ENCODE results near the gene SP3.

The SP3 gene

DNA sequence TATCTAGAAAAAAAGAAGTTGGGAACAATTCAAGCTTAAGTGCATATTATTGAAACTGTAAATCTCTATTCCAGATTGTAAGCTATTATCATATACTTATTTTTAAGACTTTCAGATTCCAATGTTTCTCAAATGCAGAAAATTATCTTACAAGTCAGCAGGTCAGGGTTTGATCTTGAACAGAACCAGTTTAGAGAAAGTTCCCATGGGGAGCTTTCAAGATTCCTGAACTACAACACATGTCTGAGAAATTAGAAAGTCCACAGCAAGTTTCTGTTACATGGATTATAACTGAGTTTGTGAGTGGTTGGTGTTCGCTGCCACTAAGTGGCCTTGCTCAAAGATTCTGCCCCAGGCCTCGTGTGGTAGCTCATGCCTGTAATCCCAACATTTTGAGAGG is 31.6 kb upstream of the SP3 start:
- DNase-seq (ENCODE audit: low read depth): no peak

DNA sequence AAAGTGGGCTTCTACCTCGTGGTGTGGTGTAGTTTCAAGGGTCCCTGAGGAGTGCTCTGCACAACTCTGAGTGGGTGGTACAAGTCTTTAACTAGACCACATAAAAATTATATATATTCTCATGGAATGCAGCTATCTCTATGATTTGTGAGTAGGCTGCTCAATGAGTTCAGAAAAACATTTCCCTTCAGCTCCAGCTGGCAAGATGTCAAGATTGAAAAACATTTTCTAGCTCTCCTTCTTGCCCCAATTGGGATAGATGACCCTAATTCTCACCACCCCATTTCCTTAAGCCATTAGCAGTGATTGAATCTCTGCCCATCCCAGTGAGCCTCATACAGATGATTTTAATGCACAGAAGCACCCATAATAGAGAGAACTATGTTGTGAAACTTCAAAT is 28.3 kb upstream of the SP3 start:
- no peak for DNase-seq (ENCODE audit: low read depth)

DNA sequence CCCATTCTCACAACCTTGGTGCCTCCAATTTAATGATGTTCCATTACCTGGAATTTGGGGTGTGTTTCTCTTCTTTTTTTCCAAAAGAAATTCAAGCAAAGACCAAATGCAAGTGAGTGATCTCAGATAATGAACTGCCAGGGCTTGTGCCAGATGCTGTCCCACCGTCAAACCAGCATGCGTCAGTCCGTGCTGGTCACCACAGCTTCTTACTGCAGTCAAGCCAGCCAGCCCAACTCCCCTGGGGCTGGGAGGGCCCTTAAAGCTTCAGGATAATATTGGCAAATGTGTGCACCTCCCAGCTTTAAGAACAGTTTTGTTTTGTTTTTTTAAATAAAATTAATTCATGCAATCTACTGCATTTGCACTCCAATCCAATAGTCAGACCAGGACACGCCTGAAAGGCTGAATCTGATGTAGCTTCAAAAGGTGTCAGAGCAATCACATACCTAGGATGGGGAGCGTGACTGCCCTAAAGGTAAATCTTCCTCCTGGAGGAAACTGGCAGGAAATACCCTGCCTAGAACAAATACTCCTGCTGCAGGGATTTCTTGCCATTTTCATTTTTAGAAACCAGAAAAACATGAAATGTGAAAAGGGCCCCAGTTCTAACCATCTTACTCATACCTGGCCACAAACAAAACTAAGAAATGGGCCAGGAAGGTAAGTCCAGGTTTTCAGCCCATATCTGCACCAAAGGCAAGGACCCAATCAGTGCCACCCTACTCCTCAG is 26.8 kb upstream of the SP3 start:
- no peak for DNase-seq (ENCODE audit: low read depth)

DNA sequence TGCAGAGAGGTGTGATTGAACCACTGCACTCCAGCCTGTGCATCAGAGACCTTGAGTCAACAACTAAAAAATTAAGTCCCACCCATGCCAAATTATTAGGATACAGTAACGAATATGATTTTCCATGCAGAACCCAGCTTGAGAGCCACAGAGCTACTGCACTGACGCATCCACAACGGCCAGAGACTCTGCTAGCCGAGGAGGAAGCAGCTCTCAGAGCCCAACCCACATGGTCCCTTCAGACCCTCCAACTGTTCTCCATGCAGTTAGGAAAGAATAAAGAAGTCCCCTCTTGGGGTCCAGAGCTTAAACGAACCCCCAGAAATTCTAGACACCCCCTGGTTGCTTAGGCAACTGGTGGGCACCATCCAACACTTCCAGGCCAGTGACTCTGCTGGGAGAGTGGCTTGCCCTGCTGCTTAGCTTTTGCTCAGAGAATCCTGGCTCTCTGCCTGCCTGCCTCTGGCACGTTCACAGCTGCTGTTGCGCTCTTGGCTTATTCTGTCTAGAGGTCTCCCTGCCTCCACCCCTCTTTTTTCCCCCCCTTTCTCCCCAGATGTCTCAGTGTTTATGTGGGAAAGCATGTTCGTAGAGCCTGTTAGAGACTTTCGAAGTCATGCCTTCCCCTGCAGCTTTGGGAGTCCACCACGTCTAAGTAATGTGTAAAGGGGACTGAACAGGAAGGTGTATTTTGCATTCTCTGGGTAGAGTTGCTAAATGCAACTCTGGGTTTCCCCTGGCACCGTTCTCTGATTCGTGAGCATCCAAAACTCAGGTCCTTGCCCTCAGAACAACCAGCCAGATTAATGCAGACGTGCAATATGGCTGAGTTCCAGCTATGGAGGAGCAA is 26.0 kb upstream of the SP3 start:
- peak; percentile 37 for DNase-seq (ENCODE audit: low read depth)

DNA sequence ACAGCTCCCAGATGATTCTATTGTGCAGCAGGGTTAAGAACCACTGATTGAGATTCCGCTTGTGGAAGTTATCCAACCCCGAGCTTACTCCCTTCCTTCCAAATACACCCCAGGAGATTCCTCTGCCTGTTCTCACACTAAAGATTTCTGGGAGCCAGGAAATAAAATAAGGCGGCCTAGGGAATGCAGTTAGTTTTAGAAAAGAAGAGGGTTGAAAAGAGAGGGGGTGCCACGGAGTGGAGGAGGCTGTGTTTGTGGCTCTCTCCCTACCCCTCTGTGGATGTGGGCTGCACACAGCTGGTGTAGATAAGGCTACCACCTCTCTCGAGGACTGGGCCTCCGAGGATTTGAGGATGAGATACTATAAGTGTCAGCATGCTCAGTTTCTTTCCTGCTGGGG is 25.1 kb upstream of the SP3 start:
- no peak for DNase-seq (ENCODE audit: low read depth)

DNA sequence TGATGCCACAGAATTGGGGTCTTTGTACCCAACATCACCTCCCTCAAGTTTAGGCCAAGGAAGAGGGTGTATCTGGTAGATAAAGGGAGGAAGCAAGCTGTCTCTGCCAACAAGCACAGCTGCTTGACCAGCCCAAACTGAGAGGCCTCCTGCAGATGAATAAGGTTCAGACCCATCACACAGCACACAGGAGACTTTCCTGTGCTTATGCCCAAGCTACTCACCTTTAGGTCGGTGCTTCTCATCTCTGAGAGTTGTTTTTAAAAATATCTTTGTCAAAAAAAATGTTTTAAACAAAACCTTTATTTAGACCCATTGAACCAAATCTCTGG is 24.7 kb upstream of the SP3 start:
- no peak for DNase-seq (ENCODE audit: low read depth)

DNA sequence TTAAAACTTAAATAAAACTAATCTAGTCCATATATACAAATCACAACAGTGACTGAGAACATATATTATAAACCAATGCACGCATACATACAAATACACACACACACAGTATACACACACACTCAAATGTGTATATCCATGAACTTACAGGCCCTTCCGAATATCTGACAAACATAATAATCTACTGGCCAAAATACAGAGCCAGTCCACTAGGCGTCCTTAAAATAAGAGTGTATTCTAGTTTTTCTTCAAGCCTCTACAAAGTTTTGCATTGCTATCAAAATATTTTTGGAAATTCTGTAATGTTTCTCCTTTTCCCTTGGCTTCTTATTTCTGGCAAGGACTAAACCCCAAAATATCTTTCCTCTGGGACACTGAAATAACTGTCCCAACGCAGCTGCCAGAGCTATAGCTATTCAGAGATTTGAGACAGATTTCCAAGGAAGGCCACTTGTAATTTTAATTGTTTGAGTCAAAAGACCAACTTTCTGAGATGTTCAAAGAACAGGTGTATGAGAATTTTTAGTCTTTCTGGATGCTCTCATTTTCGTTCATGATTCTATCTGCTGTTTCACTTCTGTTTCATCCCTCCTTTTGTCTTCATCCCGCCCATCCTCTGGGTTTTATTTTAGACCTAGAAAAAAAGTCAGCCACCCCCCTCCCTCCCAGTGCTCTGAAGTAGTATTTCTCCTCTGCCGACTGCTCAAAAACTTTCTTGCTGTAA is 24.1 kb upstream of the SP3 start:
- no peak for DNase-seq (ENCODE audit: low read depth)

DNA sequence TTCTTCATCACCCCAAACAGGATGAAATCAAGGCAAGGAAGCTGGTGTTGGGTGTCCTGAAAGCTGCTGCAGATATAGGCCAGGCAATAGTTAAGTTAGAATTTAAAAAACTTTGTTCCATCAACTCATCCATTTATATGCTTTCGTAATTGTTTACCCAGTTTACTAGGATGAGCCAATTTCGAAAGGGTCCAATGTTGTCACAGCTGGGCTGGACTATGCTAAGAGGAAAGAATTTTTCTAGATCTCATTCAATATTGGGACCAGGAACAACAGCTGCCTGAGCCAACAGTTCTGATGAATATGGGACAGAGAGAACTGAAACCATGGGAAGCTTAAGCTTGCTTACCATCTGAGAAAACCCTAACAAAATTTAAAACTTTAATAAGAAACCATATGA is 21.6 kb upstream of the SP3 start:
- DNase-seq (ENCODE audit: low read depth): no peak

DNA sequence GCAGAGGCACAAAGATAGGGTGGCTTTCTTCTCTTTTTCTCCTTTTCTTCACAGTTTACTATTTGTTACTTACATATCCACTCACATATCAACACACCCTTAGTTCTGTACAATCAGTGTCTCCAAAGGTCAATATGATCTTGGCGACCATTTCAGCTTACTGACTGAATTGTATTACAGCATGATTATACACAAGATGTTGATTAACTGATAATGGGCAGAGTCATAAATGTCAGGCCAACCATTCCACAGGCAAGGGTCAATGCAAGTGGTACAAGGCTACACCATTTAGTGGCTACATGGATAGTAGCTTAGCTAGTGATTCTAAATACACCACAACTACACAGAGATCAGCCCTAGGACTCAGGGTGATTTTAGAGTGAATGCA is 20.4 kb upstream of the SP3 start:
- no peak for DNase-seq (ENCODE audit: low read depth)

DNA sequence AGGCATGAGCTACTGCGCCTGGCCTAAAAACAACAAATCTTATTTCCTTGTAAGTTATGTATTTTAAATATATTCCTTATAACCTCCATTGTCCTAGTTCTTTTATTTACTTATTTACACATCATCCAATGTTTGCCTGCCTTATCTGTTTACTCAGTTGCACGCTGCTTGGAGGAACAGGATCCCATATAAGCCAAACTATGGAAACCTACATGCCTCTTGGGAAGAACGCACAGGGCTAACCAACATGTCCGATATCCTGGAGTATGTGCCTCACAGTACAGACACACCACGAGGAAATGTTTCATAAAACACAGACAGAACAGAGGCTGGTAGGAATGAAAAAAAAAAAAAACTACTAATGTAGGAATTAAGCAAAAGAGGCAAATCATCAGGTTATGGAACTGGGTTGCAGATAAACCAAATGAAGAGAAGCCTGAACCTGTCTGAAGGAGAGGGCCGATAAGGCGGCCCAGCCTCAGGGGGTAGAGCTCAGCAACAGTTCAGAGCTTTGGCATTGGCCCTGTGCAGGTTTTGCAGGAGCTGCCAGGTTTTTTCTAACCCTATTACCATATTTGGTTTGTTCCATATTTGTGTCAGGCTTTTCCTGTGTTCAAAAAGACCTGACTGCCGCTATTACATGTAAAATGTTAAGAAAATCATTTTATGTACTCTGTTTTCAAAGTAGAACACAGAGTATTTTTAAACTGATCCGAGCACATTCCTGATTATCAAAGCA is 19.9 kb upstream of the SP3 start:
- no peak for DNase-seq (ENCODE audit: low read depth)

DNA sequence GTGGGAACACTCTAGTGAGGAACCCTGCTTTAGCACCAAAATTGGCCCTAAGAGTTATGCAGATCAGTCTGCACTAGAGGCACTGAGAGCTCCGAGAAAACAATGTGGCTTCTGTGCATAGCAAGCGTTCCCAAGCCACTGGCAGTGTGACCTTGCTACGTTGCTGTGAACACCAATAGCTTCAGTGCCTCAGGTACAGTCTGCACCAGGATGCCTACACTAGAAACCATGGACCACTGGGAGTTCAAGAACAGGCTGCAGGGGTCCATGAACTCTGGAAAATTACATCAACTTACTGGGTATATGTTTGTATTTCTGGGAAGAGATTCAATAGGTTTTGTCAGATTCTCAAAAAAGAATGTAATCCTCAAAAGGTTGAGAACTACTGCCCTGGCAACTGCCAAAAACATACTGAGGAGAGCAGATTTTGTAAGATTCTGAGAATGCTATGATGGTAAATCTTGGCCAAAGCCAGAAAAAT is 18.3 kb upstream of the SP3 start:
- DNase-seq (ENCODE audit: low read depth): no peak

DNA sequence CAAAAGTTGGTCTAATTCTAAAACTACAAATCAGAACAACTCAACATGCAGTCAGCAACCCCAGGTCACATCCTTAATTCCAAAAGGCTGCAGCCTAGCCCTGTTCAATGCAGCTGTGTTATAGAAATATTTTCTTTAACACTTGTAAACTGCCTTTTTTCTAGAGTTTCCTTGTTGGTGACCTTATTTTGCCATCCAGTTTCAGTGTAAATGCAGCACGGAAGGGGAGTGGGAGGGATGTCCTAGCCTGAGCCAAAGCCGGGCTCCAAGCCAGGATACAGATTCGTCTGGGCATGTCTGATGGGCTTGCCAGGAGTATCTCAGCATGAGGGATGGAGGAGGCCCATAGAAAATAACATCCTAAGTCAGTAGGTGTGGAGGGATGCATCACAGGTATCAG is 17.7 kb upstream of the SP3 start:
- DNase-seq (ENCODE audit: low read depth): peak; percentile 29

DNA sequence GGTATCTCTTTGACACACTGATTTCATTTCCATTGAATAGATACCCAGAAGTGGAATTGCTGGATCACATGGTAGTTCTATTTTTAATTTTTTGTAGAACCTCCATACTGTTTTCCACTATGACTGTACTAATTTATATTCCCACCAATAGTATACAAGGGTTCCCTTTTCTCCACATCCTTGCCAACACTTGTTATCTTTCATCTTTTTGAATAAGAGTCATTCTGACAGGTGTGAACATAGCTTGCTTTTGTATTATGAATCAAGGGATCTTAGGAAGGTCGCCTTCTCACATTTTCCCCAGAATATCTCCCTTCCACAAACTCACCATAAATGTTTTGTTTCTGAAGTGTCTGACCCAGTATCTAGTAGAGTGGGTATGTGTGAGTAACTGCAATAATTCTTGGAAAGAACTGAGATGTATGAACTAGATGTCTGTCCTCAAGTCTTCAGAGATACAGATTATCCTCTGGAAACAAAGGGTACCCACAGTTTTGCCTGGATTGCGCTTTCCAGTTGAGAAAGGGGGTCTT is 17.1 kb upstream of the SP3 start:
- DNase-seq (ENCODE audit: low read depth): no peak

DNA sequence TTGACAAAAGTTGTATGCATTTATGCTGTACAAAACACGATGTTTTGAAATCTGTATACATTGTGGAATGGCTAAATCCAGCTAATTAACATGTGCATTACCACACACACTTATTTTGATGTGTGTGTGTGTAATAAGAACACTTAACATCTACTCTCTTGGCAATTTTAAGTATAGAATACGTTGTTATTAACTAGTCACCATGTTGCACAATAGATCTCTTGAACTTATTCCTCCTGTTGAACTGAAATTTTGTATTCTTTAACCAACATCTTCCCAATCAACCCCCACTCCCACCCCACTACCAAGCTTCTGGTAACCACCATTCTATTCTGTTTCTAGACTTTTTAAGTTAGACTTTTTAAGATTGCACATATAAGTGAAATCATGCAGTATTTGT is 16.3 kb upstream of the SP3 start:
- DNase-seq (ENCODE audit: low read depth): no peak

DNA sequence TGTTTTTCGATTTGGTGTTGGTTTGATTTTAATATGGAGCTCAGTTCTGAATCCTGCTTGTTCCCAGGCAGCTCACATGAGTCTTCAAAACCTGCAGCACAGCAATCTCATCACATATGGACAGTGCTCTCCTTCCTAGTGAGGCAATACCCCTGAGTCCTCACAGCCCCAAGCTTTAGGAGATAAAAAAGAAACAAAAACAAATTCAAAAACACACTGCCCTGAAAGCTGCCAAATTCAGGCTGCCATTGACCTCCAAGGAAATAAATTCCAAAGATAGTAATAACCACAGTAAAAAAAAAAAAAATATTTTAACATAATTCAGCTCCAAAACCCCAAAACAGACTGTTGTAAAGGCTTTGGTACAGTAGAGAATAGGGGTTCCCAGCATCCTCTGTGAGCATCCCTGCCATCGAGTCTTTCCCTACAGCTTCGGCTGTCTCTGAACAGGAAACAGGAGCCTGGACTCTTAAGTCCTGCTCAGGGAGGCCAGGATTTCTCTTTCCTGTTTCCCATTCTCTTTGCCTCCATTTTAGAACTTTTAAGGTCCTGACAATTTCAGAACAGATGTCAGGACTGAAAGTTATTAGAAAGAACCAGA is 14.7 kb upstream of the SP3 start:
- peak; percentile 40 for DNase-seq (ENCODE audit: low read depth)

DNA sequence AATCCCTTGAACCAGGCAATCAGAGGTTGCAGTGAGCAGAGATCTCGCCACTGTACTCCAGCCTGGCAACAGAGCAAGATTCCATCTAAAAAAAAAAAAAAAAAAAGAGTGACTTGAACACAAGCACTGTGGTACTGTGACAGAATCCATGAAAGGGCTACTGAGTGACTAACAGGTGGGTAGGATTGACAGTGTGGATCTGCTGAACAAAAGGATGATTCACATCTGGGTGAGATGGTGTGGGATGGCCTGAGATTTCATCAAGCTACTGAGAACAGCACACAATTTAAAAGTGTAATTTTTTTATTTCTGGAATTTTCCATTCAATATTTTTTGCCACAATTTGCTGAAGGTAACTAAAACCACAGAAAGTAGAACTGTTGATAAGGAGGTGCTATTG is 13.3 kb upstream of the SP3 start:
- DNase-seq (ENCODE audit: low read depth): peak; percentile 25

DNA sequence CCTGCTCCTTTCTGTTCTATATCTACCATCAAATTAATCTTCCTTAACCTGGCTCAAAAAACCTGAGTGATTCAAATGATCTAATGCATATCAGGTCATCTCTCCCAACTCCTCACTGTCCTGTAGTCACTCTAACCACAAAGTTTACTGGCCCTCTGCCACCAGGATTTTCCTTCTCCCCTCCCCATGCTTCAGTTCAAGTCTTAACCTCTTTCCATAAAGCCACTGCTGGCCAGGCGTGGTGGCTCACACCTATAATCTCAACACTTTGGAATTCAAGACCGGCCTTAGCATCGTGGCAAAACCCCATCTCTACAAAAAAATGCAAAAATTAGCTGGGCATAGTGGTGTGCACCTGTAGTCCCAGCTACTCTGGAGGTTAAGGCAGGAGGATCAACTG is 7.5 kb upstream of the SP3 start:
- DNase-seq (ENCODE audit: low read depth): no peak

DNA sequence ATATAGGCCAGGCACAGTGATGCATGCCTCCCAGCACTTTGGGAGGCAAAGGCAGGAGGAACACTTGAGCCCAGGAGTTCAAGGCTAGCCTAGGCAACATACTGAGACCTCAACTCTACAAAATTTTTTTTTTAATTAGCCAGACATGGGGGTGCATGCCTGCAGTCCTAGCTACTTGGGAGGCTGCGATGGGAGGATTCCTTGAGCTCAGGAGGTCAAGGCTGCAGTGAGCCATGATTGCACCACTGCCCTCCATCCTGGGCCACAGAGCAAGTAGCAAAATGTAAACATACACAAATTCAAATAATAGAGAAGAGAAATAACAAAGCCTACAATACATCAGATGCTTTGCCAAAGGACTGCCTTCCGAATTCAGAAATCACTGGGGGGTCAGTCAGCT is 7.0 kb upstream of the SP3 start:
- DNase-seq (ENCODE audit: low read depth): no peak

DNA sequence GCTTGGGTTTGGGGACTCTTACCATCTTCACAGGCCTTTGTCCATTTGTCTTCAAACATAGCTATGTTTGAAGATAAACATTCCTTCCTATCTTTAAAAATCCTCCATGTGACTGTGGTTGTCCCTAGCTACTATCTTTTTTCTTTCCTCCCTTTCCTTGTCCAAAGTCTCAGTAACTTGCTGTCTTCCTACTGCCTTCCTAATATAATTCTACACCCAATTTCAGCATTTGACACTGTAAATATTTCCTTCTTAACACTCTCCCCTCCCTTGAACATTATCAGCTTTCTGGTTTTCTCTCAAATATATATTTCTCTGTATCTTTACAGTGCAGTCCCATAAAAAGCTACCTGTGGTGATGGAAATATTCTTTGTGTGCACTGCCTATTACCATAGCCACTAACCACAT is 5.3 kb upstream of the SP3 start:
- DNase-seq (ENCODE audit: low read depth): no peak

DNA sequence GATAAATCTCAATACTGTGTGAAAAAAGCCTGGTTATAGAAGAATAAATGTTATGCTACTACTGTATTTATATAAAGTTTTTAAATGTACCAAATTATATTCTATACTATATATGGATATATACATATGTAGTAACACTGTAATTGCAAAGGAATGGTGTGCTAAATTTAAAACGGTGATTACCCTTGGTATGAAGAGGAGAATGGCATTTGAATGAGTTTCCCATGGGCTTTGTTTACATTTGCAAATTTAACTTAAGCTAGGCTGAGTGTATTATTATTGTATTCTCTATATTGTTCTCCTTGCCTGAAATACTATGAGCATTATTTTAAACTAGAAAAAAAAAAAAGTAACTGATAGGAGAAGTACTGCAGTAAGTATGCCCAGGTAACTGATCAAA is 4.7 kb upstream of the SP3 start:
- DNase-seq (ENCODE audit: low read depth): no peak

DNA sequence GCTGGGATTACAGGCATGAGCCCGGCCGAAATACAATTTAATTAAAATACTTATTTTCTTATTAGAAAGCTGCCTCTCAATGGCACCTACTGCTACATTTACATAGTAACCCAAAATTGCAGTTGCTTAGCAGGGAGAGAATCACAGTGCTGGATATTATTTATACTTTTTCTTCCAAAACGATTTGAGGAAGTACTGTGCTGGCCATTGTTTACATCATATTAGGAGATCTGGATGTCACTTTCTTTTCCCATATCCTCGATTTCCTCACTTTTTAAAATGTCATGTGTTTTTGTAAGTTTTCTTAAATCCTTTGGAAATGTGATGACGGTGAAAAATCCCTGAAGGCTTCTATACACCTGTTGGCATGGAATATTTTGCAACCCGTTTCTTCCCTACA is 3.4 kb upstream of the SP3 start:
- no peak for DNase-seq (ENCODE audit: low read depth)

Data from amniotic epithelial cell (primary cell).